Hematopoietic multipotent progenitor cell treated with erythropoietin and hydrocortisone succinate and interleukin-3 and kit ligand, for 8 days (in vitro differentiated cells): ENCODE data around the gene OSBPL3.
"Not testable (repeated sequence)": the region's sequence is repeated elsewhere in the genome, so short reads cannot be mapped to it uniquely, and the experiment has no call there.

Experiments
- DNase-seq: peaks from one replicate; pipeline ENCODE4 v3.0.0-alpha.2; 2015

Gene OSBPL3

GRCh38 chr7:24916463-24917040 lies 63.4 kb downstream of the OSBPL3 start:
- DNase-seq: no peak

- DNase-seq: no peak
Measured at GRCh38 chr7:24914465-24914859, 65.5 kb downstream of the OSBPL3 start.

GRCh38 chr7:24913801-24914464 lies 66.0 kb downstream of the OSBPL3 start:
- peak; percentile 42 for DNase-seq

- DNase-seq: peak; percentile 35
Measured at GRCh38 chr7:24912874-24913514, 67.0 kb downstream of the OSBPL3 start.

- no peak for DNase-seq
Measured at GRCh38 chr7:24912424-24912823, 67.6 kb downstream of the OSBPL3 start.

GRCh38 chr7:24911213-24911603 lies 68.8 kb downstream of the OSBPL3 start:
- peak; percentile 93 for DNase-seq

GRCh38 chr7:24910551-24911212 lies 69.3 kb downstream of the OSBPL3 start:
- DNase-seq: peak; percentile 61

- peak; percentile 72 for DNase-seq
Measured at GRCh38 chr7:24908727-24909126, 71.3 kb downstream of the OSBPL3 start.

GRCh38 chr7:24908166-24908565 lies 71.8 kb downstream of the OSBPL3 start:
- DNase-seq: peak; percentile 40

- peak; percentile 48 for DNase-seq
Measured at GRCh38 chr7:24907311-24907886, 72.6 kb downstream of the OSBPL3 start.

GRCh38 chr7:24905996-24906770 lies 73.8 kb downstream of the OSBPL3 start:
- no peak for DNase-seq

GRCh38 chr7:24903992-24904391 lies 76.0 kb downstream of the OSBPL3 start:
- DNase-seq: not testable (repeated sequence)

- no peak for DNase-seq
Measured at GRCh38 chr7:24903559-24903958, 76.4 kb downstream of the OSBPL3 start.

- DNase-seq: peak; percentile 63
Measured at GRCh38 chr7:24902931-24903330, 77.0 kb downstream of the OSBPL3 start.

- no peak for DNase-seq
Measured at GRCh38 chr7:24902276-24902675, 77.7 kb downstream of the OSBPL3 start.

GRCh38 chr7:24899905-24900304 lies 80.1 kb downstream of the OSBPL3 start:
- no peak for DNase-seq

GRCh38 chr7:24899161-24899560 lies 80.8 kb downstream of the OSBPL3 start:
- DNase-seq: no peak

GRCh38 chr7:24898691-24899090 lies 81.3 kb downstream of the OSBPL3 start:
- no peak for DNase-seq

GRCh38 chr7:24896031-24896501 lies 83.9 kb downstream of the OSBPL3 start:
- DNase-seq: no peak

- DNase-seq: no peak
Measured at GRCh38 chr7:24894429-24895221, 85.4 kb downstream of the OSBPL3 start.

GRCh38 chr7:24891311-24891735 lies 88.7 kb downstream of the OSBPL3 start:
- DNase-seq: no peak

GRCh38 chr7:24889611-24890010 lies 90.4 kb downstream of the OSBPL3 start:
- no peak for DNase-seq
